ENCODE measurements around the gene NACA. TPM values are rescaled to one million over a fixed set of nuclear protein-coding genes. Genes with fewer than 3 reads are reported as not detected.

NACA gene
- total and polyA plus RNA-seq, 2 experiments from 2014 or later = 891 to 916 TPM

DNA sequence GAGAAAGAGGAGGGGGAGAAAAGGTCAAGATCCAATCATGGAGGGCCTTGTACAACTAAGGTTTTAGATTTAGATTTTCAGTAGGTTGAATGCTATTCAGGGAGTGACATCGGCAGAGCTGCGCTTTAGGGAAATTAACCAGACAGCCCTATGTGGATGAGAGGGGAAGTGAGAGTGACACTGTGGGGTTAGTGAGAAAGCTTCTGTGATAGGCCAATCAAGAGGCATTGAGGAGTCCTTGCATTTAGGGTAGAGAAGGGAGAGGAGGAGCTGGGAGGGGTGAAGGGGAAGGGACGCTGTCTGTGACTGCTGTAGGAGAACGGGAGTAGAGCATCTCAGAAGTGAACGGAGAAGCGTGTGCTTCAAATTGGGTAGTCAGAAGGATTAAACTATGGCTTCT is 41.4 kb upstream of the NACA start:
- Histone ChIP-seq H3K27ac (no peak overlapping the region), H3K9me3 (ENCODE audit: low read depth) (no peaks in the 10 kb centered on the region), H3K4me1 (ENCODE audit: low read depth) (no peaks in the 10 kb centered on the region), H3K27me3 (no peaks in the 10 kb centered on the region), H3K36me3 (no peaks in the 10 kb centered on the region), H3K4me3 (no peak overlapping the region)
- TF ChIP-seq CTCF (IDR thresholded peaks at IDR 0.05; ENCODE audit: low read depth, low read length) = no peak
- no peak for DNase-seq (ENCODE audit: low read depth in 1 of 2, low spot score in 1 of 2)

GRCh38 chr12:56763753-56764657 is 38.9 kb upstream of the NACA start:
- Histone ChIP-seq H3K27ac (no peak overlapping the region), H3K27me3 (no peaks in the 10 kb centered on the region), H3K36me3 (no peaks in the 10 kb centered on the region), H3K4me3 (no peak overlapping the region), H3K9me3 (ENCODE audit: low read depth) (no peaks in the 10 kb centered on the region), H3K4me1 (ENCODE audit: low read depth) (no peaks in the 10 kb centered on the region)
- no peak for TF ChIP-seq CTCF (IDR thresholded peaks at IDR 0.05; ENCODE audit: low read depth, low read length)
- peak in 1 of 2 donors; percentile 45 for DNase-seq (ENCODE audit: low read depth in 1 of 2, low spot score in 1 of 2)

- no peaks in the 10 kb centered on the region for H3K9me3 ChIP-seq (ENCODE audit: low read depth)
- no peak overlapping the region for H3K27ac ChIP-seq
- no peak overlapping the region for H3K4me3 ChIP-seq
- H3K36me3 ChIP-seq = no peaks in the 10 kb centered on the region
- DNase-seq (ENCODE audit: low read depth in 1 of 2, low spot score in 1 of 2) = peak in 1 of 2 donors; percentile 12
- no peak for TF ChIP-seq CTCF (IDR thresholded peaks at IDR 0.05; ENCODE audit: low read depth, low read length)
- no peaks in the 10 kb centered on the region for H3K4me1 ChIP-seq (ENCODE audit: low read depth)
- H3K27me3 ChIP-seq = no peaks in the 10 kb centered on the region
These were observed 36.7 kb upstream of the NACA start for GRCh38 chr12:56761812-56762211.

GRCh38 chr12:56760460-56760859 is 35.4 kb upstream of the NACA start:
- Histone ChIP-seq H3K4me3 (no peak overlapping the region), H3K27ac (no peak overlapping the region), H3K9me3 (ENCODE audit: low read depth) (no peaks in the 10 kb centered on the region), H3K36me3 (no peaks in the 10 kb centered on the region), H3K4me1 (ENCODE audit: low read depth) (no peaks in the 10 kb centered on the region), H3K27me3 (no peaks in the 10 kb centered on the region)
- no peak for DNase-seq (ENCODE audit: low read depth in 1 of 2, low spot score in 1 of 2)
- TF ChIP-seq CTCF (IDR thresholded peaks at IDR 0.05; ENCODE audit: low read depth, low read length) = no peak

- Histone ChIP-seq H3K4me3 (no peak overlapping the region), H3K4me1 (ENCODE audit: low read depth) (no peaks in the 10 kb centered on the region), H3K36me3 (no peaks in the 10 kb centered on the region), H3K9me3 (ENCODE audit: low read depth) (no peaks in the 10 kb centered on the region), H3K27ac (no peak overlapping the region), H3K27me3 (no peaks in the 10 kb centered on the region)
- DNase-seq (ENCODE audit: low read depth in 1 of 2, low spot score in 1 of 2) = no peak
- no peak for TF ChIP-seq CTCF (IDR thresholded peaks at IDR 0.05; ENCODE audit: low read depth, low read length)
These were observed 34.3 kb upstream of the NACA start for GRCh38 chr12:56759263-56759908.

Measured in cardiac muscle cell (in vitro differentiated cells and primary cell).